ENCODE measurements around the gene FRMD4A.
"Not testable (repeated sequence)": the region's sequence is repeated elsewhere in the genome, so short reads cannot be mapped to it uniquely, and the experiment has no call there.

The FRMD4A gene

DNA sequence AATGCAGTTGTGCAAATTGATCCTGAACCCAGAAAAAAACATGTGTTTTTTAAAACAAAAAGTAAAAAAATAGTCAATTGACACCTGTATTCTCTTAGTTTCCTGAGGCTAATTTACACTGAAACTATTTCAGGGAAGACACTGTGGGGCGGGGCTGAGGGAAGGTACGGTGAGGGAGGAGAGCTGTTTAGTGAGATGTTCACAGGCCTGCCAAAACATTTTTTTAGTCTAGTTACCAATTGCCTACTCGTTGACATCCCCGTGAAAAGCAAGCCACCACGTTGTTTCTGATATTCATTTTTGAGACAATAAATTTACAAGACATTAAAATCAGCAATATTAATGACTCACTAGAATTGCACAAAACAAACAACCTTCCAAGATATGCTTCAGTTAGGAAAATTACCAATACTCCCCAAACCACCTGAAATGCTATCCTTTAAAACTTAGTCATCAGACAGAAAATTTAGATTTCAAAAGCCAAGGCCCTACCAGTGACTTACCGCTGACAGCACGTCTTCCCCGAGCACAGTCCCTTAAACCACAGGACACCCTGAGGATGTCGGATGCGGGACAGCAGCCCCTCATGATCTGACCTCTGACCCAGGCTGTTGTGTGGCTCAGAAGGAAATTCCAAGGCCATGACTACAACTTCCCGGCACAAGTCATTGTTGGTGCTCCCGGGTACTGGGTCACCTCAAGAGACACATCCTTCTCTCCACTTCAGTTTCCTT, 464.8 kb downstream of the FRMD4A start:
- DNase-seq, result no peak

DNA sequence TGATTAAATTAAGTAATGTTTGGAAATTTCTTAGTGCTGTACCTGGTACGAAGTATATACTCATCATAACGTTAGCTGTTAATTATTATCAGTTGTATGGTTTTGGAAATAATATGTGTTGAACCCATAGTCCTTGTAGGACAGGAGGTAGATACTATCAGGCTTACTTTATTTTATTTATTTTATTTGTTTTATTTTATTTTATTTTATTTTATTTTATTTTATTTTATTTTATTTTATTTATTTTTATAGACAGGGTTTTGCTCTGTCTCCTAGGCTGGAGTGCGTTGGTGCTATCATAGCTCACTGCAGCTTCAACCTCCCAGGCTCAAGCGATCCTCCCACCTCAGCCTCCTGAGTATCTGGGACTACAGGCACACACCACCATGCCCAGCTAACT, 465.5 kb downstream of the FRMD4A start:
- DNase-seq, result not testable (repeated sequence)

DNA sequence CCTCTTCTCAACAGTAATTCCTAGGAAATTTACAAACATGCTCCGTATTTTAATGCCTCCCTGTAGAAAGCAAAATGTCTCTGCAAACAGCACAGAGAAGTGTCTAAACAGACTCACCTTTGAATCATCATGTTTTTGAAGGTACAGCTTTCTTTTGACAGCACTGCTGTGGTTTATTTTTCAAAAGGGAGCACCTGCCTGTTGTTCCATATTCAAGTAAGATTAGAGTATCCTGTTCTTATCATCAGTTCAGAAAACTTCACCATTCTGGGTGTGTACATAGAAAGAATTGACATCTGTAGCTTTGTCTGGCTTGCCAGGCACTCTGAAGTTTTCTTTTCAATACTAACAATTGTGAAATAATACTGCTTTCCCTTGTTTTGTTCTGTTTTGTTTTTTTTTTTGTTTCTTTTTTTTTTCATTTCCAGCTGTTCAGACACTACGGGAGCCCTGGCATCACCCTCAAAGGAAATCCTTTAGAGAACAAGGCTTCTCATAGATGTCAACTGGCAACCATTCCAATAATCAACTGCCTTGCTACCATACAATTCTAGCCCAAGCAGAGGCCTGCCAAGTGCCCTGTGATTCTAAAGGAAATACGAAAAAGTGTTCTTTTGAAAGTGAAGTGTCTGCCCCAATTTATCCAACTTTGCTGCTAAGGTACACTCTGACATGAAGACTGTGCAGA, 468.0 kb downstream of the FRMD4A start:
- DNase-seq, result no peak

DNA sequence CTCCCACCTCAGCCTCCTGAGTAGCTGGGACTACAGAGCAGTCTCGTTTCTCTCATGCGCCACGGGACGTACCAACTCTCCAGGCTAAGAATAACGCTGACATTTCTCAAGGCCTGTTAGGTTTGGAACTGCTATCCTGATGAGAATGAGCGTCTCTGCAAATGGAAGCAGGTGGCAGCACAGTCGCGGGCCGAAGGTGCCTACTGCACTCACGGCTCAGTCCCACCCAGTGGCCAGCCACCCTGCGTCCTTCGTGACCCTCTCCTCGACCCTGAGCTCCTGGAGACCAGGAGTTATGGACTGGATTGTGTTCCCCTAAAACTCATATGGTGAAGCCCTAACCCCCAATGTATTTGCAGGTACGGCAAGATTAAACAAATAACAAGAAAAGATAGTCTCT, 469.8 kb downstream of the FRMD4A start:
- no peak for DNase-seq

DNA sequence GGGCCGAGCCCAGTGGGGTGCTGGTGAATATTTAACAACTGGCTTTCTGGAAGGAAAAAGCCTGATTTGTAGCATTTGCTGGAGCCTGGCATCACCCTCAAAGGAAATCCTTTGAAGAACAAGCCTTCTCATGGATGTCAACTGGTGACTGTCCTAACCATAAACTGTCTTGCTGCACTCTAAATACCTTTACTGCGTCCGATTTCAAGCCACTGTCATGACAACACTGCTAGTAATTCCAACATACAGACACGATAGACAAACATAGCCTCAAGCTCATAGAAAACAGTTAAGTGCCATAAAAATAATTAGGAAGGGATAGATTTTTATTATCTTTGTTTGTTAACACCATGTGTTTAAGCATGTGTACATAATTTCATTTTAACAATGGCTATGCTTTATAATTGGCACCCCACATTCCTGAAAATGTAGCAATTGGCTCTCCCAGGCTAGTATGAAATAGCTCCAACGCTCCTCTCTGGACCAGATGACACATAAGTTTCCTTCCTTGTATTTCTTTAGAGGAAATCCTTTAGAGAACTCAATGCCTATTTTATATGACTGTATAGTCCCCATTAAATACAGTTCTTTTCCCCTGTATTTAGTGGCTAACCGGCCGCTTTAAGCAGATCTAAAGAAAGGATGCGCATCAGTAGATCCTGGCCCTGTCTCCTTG, 470.6 kb downstream of the FRMD4A start:
- no peak for DNase-seq

DNA sequence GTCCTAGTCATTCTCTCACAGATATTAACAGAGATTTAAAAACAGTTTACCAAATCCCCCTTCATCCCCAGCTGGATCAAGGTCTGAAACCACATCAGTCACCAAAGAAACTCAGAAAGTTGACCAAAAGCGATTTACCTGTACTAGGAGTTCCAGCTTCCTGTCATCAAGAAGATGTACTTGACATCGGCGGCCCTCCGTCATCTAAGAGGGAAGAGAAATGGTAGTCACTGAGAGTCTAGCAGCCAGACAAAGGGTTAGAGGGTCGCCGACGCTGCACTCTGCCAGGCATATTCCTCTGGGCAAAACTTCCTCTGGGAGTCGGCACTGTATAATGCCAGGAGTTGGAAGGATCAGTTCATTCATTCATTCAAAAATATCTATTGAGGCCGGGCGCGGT, 472.0 kb downstream of the FRMD4A start:
- DNase-seq, result no peak

DNA sequence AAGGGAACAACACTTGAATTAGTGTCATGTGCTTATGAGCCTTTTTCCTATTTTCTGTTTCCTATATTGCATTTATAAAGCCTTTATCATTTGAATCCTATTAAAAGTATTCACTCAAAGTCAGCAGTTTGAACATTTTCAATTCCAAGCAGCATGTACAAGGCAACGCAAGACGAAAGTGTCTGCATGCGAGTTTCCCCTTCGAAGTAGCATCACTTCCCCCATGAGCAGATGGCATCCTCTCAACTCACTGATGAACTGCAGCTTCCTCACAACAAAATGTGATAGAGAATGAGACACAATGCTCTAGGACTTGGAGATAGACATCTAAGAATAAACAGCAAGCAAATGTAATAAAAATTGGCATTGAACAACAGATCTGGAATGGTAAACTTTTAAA, 473.3 kb downstream of the FRMD4A start:
- DNase-seq, result no peak

DNA sequence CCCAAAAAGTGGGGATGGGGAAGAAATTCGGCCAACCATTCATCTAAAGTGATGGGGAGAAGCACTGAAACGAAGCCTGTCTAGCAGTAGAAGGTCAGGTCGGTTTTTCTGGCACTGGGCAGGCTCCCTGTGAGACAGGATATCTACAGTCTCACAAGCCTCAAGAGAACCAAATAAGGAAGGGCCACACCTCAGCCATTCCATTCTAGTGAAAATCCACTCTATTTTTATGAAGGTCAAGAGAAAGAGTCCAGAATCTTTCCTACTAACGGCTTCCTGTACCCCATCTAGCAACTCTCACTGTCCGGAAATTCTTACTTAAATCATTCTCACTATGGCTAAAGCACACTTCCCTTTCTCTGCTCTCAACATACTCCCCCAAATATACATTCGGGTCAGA, 476.9 kb downstream of the FRMD4A start:
- DNase-seq, result no peak

DNA sequence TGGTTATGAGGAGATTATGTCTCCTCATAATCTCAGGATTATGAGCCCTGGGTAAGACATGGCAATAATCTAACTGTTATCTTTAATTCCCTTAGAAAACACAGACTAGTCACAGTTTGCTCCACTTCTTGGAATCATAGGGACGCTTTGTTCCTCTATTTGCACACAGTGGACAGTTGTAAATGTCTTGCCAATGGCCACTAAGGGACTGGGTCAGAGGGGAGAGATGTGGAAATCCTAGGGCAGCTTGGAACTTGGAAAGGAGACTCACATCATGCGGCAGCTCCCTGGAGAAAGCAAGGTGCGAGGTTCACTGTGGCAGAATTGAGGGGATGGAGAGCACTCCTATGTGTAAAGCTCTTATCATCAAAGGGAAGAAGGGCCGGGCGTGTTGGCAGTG, 477.9 kb downstream of the FRMD4A start:
- no peak for DNase-seq

DNA sequence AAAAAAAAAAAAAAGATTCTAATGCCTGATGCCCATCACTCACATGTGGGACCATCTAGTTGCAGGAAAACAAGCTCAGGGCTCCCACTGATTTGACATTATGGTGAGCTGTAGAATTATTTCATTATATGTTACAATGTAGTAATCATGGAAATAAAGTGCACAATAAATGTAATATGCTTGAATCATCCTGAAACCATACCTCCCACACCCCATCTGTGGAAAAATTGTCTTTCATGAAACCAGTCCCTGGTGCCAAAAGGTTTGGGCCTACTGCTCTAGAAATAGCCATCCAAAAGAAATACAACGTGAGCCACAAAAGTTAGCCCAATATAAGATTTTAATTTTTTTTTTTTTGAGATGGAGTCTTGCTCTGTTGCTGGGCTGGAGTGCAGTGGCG, 478.8 kb downstream of the FRMD4A start:
- no peak for DNase-seq

DNA sequence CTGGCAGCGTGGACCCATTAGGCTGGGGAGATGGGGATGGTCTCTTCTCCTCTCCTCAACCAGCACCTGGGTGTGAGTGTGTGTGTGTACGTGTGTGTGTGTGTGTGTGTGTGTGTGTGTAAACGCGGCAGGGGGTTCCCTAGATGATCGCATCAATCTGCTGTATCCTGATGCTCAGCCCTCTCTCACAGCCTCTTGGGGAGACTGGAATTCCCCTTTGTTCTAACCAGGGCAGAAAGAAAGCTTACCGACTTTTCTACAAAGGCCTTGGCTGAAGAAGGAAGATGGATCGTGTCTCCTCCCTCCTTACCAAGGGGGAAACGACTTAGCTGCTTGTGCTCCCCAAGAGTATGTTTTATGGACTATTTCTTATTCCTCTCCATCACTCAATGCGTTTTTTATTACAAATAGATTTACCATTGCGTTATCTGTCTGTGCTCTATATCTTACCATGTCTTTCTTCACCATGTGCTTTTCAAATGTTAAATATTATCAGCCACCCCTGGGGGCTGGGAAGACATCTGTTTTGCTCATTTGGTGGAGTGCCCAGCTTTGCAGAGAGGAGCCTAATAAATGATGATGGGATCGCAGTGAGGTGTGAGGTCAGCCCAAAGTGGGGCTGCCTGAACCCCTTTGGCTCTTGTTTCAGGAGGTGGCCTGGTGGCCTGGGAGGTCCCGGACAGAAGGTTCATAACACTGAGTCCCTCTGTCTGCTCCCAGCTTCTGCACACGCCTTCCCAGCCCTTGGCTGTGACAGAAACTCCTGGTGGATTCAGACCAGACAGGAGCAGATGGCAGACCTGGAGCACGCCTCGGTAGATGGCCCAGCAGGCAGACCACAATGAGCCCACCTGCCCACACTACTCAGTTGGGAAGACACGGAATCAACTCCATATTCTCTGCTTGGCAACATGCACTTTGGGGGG, 481.9 kb downstream of the FRMD4A start:
- no peak for DNase-seq

DNA sequence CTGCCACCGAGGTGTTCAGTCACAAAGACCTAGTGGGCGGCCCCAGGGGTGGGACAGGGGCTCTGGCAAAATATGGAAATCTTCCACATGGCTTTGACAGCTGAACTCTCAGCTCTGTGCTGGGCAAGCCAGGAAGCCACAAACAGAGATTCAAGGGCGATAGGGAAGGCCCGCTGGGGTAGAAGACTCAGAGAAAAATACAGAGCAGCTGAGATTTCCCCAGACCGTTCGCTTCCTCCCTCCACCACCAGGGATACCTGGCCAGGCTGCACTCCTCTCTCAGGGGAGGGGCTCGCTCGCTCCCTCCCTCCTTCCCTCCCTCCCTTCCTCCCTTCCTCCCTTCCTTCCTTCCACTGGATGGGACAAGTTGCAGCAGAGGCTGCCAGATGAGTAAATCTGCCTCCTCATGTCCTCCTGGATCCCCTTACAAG, 483.5 kb downstream of the FRMD4A start:
- DNase-seq, result no peak

DNA sequence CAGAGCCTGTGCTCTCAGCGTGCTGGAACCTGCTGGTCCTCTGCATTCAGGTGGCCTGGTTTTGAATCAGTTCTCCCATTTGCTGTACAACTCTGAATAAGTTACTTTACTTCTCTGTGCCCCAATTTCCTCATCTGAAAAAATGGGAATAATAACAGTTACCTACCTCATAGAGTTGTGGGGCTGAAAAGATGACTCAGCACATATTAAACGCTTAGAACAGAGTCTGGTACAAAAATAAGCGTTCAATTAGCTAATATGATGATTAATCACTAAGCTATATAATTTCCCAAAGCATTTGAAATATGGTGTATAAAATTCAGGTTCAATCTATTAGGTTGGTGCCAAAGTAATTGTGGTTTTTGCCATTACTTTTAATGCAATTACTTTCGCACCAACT, 484.8 kb downstream of the FRMD4A start:
- DNase-seq, result no peak

DNA sequence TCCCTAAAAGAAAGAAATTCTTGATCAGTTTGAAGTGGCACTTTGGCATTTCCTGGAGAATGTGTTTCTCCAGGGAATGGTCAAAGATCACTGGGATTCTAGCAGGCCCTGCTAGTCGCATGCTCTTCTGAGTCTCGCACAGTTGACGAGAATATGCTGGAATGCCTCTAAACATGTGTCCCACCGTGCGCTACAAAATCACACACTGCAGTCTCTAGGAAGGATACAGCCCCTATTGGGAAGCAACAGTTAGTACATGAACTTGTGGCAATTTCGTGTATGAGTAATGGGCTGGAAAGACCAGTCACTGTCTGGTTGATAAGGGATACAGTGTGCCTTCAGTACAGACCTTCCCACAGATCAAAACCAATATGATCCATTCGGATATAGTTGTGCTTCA, 486.1 kb downstream of the FRMD4A start:
- DNase-seq, result no peak

DNA sequence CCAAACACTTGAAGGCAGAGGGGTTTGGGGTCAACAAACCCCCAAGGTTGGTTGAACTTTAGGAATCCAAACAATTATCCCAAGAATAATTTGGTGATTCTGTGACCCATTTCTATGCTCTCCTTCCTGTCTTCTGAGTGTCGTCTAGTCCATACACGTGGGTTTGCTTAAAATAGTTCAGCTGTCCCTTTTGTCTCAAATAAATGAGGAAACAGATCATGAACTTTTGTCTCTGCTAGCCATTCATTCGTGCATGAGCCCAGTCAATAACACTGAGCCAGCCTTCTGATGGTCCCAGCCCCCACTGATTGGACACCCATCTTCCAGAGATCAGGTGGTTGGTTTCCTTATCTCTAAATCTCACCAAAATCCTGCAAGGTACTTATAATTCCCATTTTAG, 488.6 kb downstream of the FRMD4A start:
- no peak for DNase-seq

DNA sequence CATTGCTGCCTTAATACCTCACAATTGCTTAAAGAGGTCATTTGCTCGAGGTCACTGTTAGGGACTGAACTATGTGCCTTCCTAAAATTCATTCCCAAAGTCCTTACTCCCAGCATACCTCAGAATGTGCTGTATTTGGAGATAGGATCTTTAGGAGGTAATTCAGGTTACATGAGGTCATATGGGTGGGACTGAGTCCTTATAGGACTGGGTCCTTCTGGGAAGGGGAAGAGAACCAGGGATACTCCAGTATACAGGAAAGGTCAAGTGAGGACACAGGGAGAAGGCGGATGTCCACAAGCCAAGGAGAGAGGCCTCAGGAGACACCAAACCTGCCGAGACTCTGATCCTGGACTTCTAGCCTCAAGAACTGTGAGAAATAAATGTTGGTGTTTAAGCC, 490.7 kb downstream of the FRMD4A start:
- no peak for DNase-seq

DNA sequence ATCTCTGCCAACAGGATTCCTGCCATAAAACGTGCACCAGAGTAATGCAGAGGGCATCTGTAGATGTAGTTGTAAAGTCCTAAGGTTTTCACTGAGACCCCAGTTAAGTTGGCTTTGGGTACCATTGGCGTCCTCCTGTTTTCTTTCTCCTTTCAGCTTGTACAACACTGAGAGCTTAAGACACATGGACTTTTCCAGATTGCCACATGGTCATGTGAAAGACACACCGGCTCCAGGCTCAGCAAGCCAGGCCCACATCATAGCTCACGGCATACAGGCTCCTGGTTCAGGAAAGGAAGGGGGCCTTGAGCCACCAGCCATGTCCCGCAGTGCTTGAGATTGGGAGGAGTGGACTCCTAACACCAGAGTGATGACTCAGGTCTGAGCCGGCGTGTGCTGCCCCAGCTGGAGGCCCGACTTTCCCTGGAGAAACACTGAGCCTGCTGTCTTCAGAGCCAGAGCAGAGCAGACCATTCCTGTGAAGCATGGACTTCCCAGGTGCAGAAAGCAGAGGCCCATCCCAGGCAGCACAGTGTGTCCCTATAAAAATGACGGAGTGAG, 491.2 kb downstream of the FRMD4A start:
- no peak for DNase-seq

DNA sequence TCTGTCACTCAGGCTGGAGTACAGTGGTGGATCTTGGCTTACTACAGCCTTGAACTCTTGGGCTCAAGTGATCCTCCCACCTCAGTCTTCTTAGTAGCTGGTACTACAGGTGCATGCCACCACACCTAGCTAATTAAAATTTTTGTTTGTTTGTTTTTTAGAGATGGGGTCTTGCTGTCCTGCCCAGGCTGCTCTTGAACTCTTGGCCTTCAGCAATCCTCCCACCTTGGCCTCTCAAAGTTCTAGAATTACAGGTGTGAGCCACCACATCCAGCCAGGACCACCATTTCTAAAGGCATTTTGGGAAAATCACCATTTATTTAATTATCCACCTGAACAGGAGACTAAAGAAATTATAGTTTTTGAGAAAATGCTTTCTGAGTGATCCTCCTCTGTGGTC, 491.7 kb downstream of the FRMD4A start:
- no peak for DNase-seq

DNA sequence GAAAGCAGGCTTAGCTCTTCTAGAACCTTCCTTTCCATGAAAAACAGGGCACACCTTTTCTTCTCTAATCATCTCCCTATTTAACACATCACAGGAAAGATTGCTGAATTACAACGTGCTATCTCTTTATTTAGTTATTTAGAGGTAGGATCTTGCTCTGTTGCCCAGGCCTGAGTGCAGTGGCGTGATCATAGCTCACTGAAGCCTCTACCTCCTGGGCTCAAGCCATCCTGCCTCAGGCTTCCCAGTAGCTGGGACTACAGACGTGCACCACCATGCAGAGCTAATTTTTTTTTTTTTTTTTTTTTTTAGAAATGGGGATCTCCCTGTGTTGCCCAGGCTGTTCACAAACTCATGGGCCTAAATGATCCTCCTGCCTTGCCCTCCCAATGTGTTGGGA, 492.8 kb downstream of the FRMD4A start:
- no peak for DNase-seq

DNA sequence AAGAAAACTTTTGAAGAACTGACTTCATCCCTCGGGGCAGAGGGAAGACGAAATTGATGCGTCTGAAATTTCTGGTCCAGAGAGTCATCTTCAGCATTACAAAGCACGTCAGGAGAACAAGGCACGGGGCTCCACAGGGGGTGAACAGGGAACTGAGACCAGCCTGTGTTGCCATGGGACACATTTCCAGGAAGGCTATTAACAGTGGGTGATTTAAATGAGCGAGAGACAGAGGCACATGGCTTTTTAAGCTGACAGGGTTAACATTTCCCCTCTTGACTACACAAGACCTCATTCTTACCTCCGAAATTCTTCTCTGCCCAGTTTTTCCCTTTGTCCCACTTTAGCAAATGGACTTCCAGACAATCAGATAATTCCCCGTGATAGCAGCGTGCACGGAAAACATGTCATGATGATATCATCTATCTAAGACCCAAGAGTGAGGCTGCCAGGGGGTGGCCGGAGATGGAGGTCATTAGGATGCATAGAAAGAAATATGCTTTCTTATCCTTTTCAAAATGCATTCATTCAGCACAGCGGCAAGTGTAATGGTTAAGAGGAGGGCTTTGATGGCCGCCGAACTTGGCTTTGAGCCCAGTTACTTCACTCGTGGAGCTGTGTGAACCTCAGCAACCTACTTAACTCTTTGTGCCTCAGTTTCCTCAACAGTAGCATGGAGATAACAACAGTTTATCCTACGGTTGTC, 496.0 kb downstream of the FRMD4A start:
- no peak for DNase-seq

DNA sequence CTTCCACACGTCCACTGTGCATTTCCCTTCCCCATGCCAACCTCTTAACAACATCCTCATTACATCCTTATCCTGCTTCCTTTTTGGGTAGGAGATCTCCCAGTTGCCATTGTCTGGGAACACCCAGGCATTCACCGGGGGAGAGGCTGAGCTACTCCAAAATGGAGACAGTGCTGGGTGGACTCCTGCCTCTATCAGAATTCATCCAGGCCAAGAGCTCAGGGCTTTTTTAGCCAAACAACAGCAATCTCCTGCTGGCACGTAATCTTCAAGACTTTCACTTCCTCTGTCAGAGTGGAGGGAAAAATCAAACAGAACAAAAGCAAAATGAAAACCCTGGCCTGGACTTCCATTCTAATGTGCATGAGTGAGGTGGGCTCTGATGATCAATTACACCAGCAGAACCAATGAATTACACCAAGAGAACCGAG, 499.0 kb downstream of the FRMD4A start:
- no peak for DNase-seq

DNA sequence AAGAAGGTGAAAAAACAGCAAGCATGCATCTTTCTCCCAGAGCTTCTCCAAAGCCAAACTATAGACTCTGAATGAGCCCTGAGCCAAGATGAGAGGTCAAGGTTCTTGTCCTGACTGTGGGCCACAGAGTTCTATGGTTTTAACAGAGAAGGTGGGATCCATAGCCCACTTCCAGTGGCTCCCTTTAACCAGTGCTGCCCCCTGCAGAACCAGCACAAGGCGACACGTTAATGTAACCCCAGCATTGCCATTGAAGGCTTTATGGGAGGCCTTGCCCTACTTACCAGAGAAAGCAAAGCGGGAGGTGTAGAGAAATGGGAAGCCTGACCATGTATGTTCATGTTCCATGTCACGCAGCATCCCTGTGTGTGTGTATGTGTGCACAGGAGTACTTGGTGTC, 500.3 kb downstream of the FRMD4A start:
- no peak for DNase-seq

All from activated naive CD4-positive, alpha-beta T cell treated with Interleukin-2 at 50 U/mL for 16 hours (primary cell).